OCI-LY3 (cell line): ENCODE measurements around the gene MAP3K3.

Source experiments
- H2AFZ ChIP-seq: fragments of 200-600, 300-600 bp; shearing (Covaris generic); 2 replicates; pipeline ENCODE4 v1.6.0; 2014; ENCODE audit warnings: antibody characterized with exemption, low read depth, low read length
- H3K27ac ChIP-seq: fragments of 200-600, 300-600 bp; sonication (generic); 2 replicates; pipeline ENCODE4 v1.5.1; 2014; ENCODE audit warnings: mild to moderate bottlenecking, low read length, moderate library complexity, mixed read lengths
- H3K27me3 ChIP-seq: fragments of 200-600, 300-600 bp; sonication (generic); 2 replicates; pipeline ENCODE4 v1.6.1; 2014; ENCODE audit warnings: low read depth, low read length, mixed read lengths
- H3K36me3 ChIP-seq: fragments of 200-600, 300-600 bp; sonication (generic); replicated peaks from 2 replicates; pipeline ENCODE3; 2014; ENCODE audit warnings: low read depth, low read length, mixed read lengths
- H3K4me1 ChIP-seq: fragments of 300-600, 200-600 bp; sonication (generic); 2 replicates; pipeline ENCODE4 v1.6.1; 2014; ENCODE audit warnings: low read length, mixed read lengths
- H3K4me2 ChIP-seq: fragments of 200-600, 300-600 bp; sonication (generic); 2 replicates; pipeline ENCODE4 v1.6.1; 2014; ENCODE audit warnings: low read length, mixed read lengths
- H3K4me3 ChIP-seq: fragments of 300-600, 200-600 bp; sonication (generic); 2 replicates; pipeline ENCODE4 v1.5.1; 2014; ENCODE audit warnings: antibody characterized with exemption, mild to moderate bottlenecking, low read length, moderate library complexity
- H3K79me2 ChIP-seq: fragments of 300-600, 200-600 bp; shearing (Covaris generic); 2 replicates; pipeline ENCODE4 v1.6.1; 2014; ENCODE audit warnings: mild to moderate bottlenecking, low read length, mixed read lengths
- H3K9ac ChIP-seq: fragments of 300-600, 200-600 bp; shearing (Covaris generic); 2 replicates; pipeline ENCODE4 v1.6.0; 2014; ENCODE audit warnings: mild to moderate bottlenecking, low read length, moderate library complexity
- H3K9me3 ChIP-seq: fragments of 200-600, 300-600 bp; shearing (Covaris generic); 2 replicates; pipeline ENCODE4 v1.6.1; 2014; ENCODE audit warnings: low read length, mixed read lengths; ENCODE audit not compliant: insufficient read depth
- H4K20me1 ChIP-seq: fragments of 200-600, 300-600 bp; sonication (generic); 2 replicates; pipeline ENCODE4 v1.6.1; 2016; ENCODE audit warnings: low read length, mixed read lengths; ENCODE audit not compliant: insufficient read depth
- CTCF ChIP-seq: fragments of 200-600, 300-600 bp; sonication (generic); IDR thresholded peaks from 2 replicates; pipeline ENCODE4 v1.5.1; 2014; ENCODE audit warnings: antibody characterized with exemption, low read length, low read depth
- EZH2phosphoT487 ChIP-seq: fragments of 200-600 bp; shearing (Covaris generic); IDR thresholded peaks from 2 replicates; pipeline ENCODE4 v1.6.1; 2018; ENCODE audit warnings: antibody characterized with exemption, mixed run types, low read depth

The MAP3K3 gene

GRCh38 chr17:63685578-63685977, 63.4 kb downstream of the MAP3K3 start:
- H3K79me2 ChIP-seq, result no peaks in the 10 kb centered on the region
- H3K4me1 ChIP-seq, result peaks cover 41% of the 10 kb centered on the region
- H3K27ac ChIP-seq, result peak overlapping the region; percentile 42
- H3K27me3 ChIP-seq, result no peaks in the 10 kb centered on the region
- peak overlapping the region; percentile 63 for H3K4me2 ChIP-seq
- no peak overlapping the region for H3K9ac ChIP-seq
- no peaks in the 10 kb centered on the region for H3K9me3 ChIP-seq
- peaks cover 30% of the 10 kb centered on the region for H3K36me3 ChIP-seq
- H4K20me1 ChIP-seq, result no peaks in the 10 kb centered on the region
- no peak overlapping the region for H2AFZ ChIP-seq
- TF ChIP-seq CTCF (no peak), EZH2phosphoT487 (no peak)
- H3K4me3 ChIP-seq, result 0 out of 2 replicates have a peak overlapping the region, but pooled peaks have one; percentile 11

- H3K4me1 ChIP-seq, result peaks cover 41% of the 10 kb centered on the region
- no peak overlapping the region for H2AFZ ChIP-seq
- H3K9me3 ChIP-seq, result no peaks in the 10 kb centered on the region
- H3K79me2 ChIP-seq, result no peaks in the 10 kb centered on the region
- H3K4me2 ChIP-seq, result peak overlapping the region; percentile 63
- H3K27ac ChIP-seq, result peak overlapping the region; percentile 42
- H3K9ac ChIP-seq, result no peak overlapping the region; the same call in 1 of the 2 replicates
- H3K27me3 ChIP-seq, result no peaks in the 10 kb centered on the region
- peak overlapping the region; percentile 11 for H3K4me3 ChIP-seq
- TF ChIP-seq CTCF (no peak), EZH2phosphoT487 (no peak)
- H4K20me1 ChIP-seq, result no peaks in the 10 kb centered on the region
- H3K36me3 ChIP-seq, result peaks cover 30% of the 10 kb centered on the region
These were observed 64.0 kb downstream of the MAP3K3 start for GRCh38 chr17:63686138-63686685.

- TF ChIP-seq EZH2phosphoT487 (no peak), CTCF (peak; percentile 17)
These were observed 66.3 kb downstream of the MAP3K3 start for GRCh38 chr17:63688396-63689020.

GRCh38 chr17:63689479-63689878, 67.3 kb downstream of the MAP3K3 start:
- TF ChIP-seq CTCF (no peak), EZH2phosphoT487 (no peak)
- no peaks in the 10 kb centered on the region for H3K9me3 ChIP-seq
- H3K4me2 ChIP-seq, result no peak overlapping the region
- no peak overlapping the region for H3K27ac ChIP-seq
- H3K27me3 ChIP-seq, result no peaks in the 10 kb centered on the region
- no peaks in the 10 kb centered on the region for H3K79me2 ChIP-seq
- H4K20me1 ChIP-seq, result no peaks in the 10 kb centered on the region
- H3K9ac ChIP-seq, result no peak overlapping the region
- no peak overlapping the region for H2AFZ ChIP-seq
- no peak overlapping the region for H3K4me3 ChIP-seq
- peaks cover 13% of the 10 kb centered on the region for H3K36me3 ChIP-seq
- H3K4me1 ChIP-seq, result peaks cover 34% of the 10 kb centered on the region

More at GRCh38 chr17:63688396-63689020, 66.3 kb downstream of the MAP3K3 start:
- Histone ChIP-seq H4K20me1 (no peaks in the 10 kb centered on the region), H3K4me3 (no peak overlapping the region), H3K9me3 (no peaks in the 10 kb centered on the region), H2AFZ (no peak overlapping the region), H3K27ac (no peak overlapping the region), H3K9ac (no peak overlapping the region), H3K4me2 (peak overlapping the region; percentile 36), H3K79me2 (no peaks in the 10 kb centered on the region), H3K27me3 (no peaks in the 10 kb centered on the region), H3K4me1 (peaks cover 34% of the 10 kb centered on the region), H3K36me3 (peaks cover 13% of the 10 kb centered on the region)
